NCI-H187 treated with DMSO at 0.1 percent for 48 hours (cell line): ENCODE data around the gene CEMP1.
"Not testable (repeated sequence)": the region's sequence is repeated elsewhere in the genome, so short reads cannot be mapped to it uniquely, and the experiment has no call there.

Source experiments
- DNase-seq: peaks from one replicate; lab custom pipeline; 2025; lab: John Stamatoyannopoulos, UW

The CEMP1 gene

GRCh38 chr16:2531371-2531695 is at the start of gene CEMP1:
Gene CEMP1, minus strand, starts transcription at chr16:2531408. Its CDS starts 335 bp downstream, at chr16:2531073.
- no peak for DNase-seq

GRCh38 chr16:2580818-2581217 is 49.6 kb upstream of the CEMP1 start:
- not testable (repeated sequence) for DNase-seq

- DNase-seq: not testable (repeated sequence)
Observed at GRCh38 chr16:2580143-2580542, 48.9 kb upstream of the CEMP1 start.

- DNase-seq: not testable (repeated sequence)
Observed at GRCh38 chr16:2578905-2579304, 47.7 kb upstream of the CEMP1 start.

- DNase-seq: not testable (repeated sequence)
Observed at GRCh38 chr16:2577044-2577443, 45.8 kb upstream of the CEMP1 start.

- DNase-seq: not testable (repeated sequence)
Observed at GRCh38 chr16:2575839-2576238, 44.6 kb upstream of the CEMP1 start.

- DNase-seq: not testable (repeated sequence)
Observed at GRCh38 chr16:2572704-2573103, 41.5 kb upstream of the CEMP1 start.

- not testable (repeated sequence) for DNase-seq
Observed at GRCh38 chr16:2568573-2568972, 37.4 kb upstream of the CEMP1 start.

- DNase-seq: not testable (repeated sequence)
Observed at GRCh38 chr16:2567506-2567905, 36.3 kb upstream of the CEMP1 start.

GRCh38 chr16:2560798-2561133 is 29.6 kb upstream of the CEMP1 start:
- not testable (repeated sequence) for DNase-seq

- not testable (repeated sequence) for DNase-seq
Observed at GRCh38 chr16:2560131-2560797, 29.1 kb upstream of the CEMP1 start.

GRCh38 chr16:2557150-2557549 is 25.9 kb upstream of the CEMP1 start:
- DNase-seq: not testable (repeated sequence)

GRCh38 chr16:2554709-2555425 is 23.7 kb upstream of the CEMP1 start:
- DNase-seq: not testable (repeated sequence)

GRCh38 chr16:2551420-2551889 is 20.2 kb upstream of the CEMP1 start:
- not testable (repeated sequence) for DNase-seq

GRCh38 chr16:2550283-2550878 is 19.2 kb upstream of the CEMP1 start:
- not testable (repeated sequence) for DNase-seq

GRCh38 chr16:2543771-2544170 is 12.6 kb upstream of the CEMP1 start:
- DNase-seq: not testable (repeated sequence)

GRCh38 chr16:2541409-2541808 is 10.2 kb upstream of the CEMP1 start:
- DNase-seq: not testable (repeated sequence)

GRCh38 chr16:2540912-2541311 is 9.7 kb upstream of the CEMP1 start:
- not testable (repeated sequence) for DNase-seq

- DNase-seq: not testable (repeated sequence)
Observed at GRCh38 chr16:2539845-2540458, 8.7 kb upstream of the CEMP1 start.

GRCh38 chr16:2539192-2539844 is 8.1 kb upstream of the CEMP1 start:
- DNase-seq: not testable (repeated sequence)

- DNase-seq: peak; percentile 84
Observed at GRCh38 chr16:2537451-2538379, 6.5 kb upstream of the CEMP1 start, which contains the start of gene PDPK1. Gene PDPK1, plus strand, starts transcription at chr16:2538021. Its CDS starts 92 bp downstream, at chr16:2538113.
